GM18517 (cell line): ENCODE data around the gene GUK1.

ENCODE experiments used
- ATAC-seq: cut with Tn5 transposase; IDR thresholded peaks from one replicate; pipeline ENCODE4 v1.9.1; 2021; ENCODE audit warnings: mild to moderate bottlenecking, moderate library complexity; ENCODE audit not compliant: unreplicated experiment

The GUK1 gene

DNA sequence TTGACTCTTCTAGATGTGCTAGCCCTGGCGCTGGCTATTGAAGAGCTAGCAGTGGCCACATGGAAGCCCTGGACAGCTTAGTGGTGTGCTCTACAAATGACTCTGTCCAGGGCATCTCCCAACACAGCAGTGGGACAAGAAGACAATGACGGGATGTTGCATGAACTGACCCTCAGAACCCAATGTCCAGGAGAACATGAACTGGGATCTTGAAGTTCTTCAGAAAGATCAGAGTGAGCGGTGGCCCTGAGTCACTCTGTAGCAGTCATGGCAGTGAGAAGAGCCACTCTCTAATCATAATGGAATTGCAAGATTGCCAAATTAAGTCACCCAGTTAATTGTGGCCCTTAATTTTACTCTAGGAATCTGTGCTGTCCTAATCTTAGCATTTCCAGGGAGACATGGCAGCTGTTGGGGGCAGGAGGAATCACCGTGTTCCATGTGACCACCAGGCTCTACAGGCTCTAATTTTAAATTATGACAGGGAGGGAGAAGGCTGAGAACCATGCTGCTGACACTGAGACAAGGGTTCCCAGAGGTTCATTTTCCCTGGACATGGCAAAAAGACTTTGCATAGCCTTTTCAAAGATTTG lies 57.6 kb downstream of the GUK1 start:
- ATAC-seq, result no peak
